Vagina (tissue), 2 donors: Measurements from ENCODE around the gene SLC1A4.

ENCODE experiments used
- POLR2A ChIP-seq, 2 donors: fragments of 450-650 bp; IDR thresholded peaks; one replicate each; pipeline ENCODE4 v1.6.1; 2017; ENCODE audit warnings: antibody characterized with exemption in 2 of 2, mild to moderate bottlenecking in 2 of 2, moderate library complexity in 2 of 2
- POLR2AphosphoS5 ChIP-seq, 2 donors: sonication (generic); formaldehyde crosslinking; IDR thresholded peaks; one replicate each; pipeline ENCODE4 v1.9.0; 2017; ENCODE audit warnings: antibody characterized with exemption in 2 of 2, mild to moderate bottlenecking in 2 of 2, low read depth in 1 of 2; ENCODE audit not compliant: insufficient read depth in 1 of 2
- TF ChIP-seq, protein P1 (sequence below), 3 experiments: fragments of 450-650 bp in 2 of 3; fragments of 200-600 bp in 1 of 3; sonication (generic) in 1 of 3; IDR thresholded peaks; one replicate each; pipeline ENCODE4 v1.5.1; 2017 to 2019; ENCODE audit warnings: antibody characterized with exemption in 3 of 3, mild to moderate bottlenecking in 2 of 3, moderate library complexity in 2 of 3

DNA sequence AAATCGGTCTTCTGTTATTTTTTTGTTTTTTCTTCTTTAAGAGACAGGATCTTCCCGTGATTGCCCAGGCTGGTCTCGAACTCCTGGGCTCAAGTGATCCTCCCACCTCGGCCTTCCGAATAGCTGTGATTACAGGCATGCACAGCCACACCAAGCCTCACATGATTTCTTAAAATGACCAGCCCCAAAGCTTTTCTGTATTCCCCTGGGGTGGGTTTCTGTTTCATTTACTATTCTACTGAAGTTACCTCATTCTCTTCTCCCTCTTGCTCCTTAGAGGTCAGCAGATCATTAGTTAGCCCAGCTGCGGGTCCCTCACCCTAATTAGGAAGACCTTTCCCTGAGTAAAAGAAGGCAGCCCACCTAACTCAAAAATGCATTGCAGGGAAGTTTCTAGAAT, 27.6 kb downstream of the SLC1A4 start:
- no peak for TF ChIP-seq POLR2A (IDR thresholded peaks at IDR 0.05)
- TF ChIP-seq, protein P1, sequence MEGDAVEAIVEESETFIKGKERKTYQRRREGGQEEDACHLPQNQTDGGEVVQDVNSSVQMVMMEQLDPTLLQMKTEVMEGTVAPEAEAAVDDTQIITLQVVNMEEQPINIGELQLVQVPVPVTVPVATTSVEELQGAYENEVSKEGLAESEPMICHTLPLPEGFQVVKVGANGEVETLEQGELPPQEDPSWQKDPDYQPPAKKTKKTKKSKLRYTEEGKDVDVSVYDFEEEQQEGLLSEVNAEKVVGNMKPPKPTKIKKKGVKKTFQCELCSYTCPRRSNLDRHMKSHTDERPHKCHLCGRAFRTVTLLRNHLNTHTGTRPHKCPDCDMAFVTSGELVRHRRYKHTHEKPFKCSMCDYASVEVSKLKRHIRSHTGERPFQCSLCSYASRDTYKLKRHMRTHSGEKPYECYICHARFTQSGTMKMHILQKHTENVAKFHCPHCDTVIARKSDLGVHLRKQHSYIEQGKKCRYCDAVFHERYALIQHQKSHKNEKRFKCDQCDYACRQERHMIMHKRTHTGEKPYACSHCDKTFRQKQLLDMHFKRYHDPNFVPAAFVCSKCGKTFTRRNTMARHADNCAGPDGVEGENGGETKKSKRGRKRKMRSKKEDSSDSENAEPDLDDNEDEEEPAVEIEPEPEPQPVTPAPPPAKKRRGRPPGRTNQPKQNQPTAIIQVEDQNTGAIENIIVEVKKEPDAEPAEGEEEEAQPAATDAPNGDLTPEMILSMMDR (IDR thresholded peaks at IDR 0.05), result no peak
- TF ChIP-seq POLR2AphosphoS5 (IDR thresholded peaks at IDR 0.05; ENCODE audit: insufficient read depth in 1 of 2, low read depth in 1 of 2), result no peak
